ENCODE measurements around the gene TNFSF9. TPM values are rescaled to one million over a fixed set of nuclear protein-coding genes. Genes with fewer than 3 reads are reported as not detected.

The TNFSF9 gene
- total RNA-seq, 2 experiments from 2014 or later = 20.9 to 22.3 TPM

DNA sequence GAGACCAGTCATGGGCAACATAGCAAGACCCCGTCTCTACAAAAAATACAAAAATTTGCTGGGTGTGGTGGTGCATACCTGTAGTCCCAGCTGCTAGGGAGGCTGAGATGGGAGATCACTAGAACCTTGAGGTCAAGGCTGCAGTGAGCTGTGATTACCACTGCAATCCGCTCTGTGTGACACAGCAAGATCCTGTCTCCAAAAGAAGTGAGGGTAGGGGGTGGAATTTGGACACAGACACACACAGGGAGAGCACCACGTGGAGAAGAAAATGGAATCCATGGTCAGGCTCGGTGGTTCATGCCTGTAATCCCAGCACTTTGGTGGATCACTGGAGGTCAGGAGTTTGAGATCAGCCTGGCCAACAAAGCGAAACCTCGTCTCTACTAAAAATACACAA lies 8.7 kb downstream of the TNFSF9 start:
- peaks cover 42% of the 10 kb centered on the region for H3K4me1 ChIP-seq (ENCODE audit: insufficient read depth, low read length, poor library complexity, severe bottlenecking)
- H3K27ac ChIP-seq (ENCODE audit: low read depth, low read length, poor library complexity, severe bottlenecking) = no peak overlapping the region
- BruUV-seq (replicated peaks) = no TSS peak
- ChIA-PET POLR2A (interaction anchor here (1.3 to 1.6 kb wide), 2 partner anchors 10 to 38 kb away, joined by 3 read pairs; no protein-coding TSS in a partner anchor), CTCF (ENCODE audit: unreplicated experiment) (no interaction called here)
- peaks cover 41% of the 10 kb centered on the region for H3K36me3 ChIP-seq (ENCODE audit: insufficient read depth, low read length)
- H3K9me3 ChIP-seq (ENCODE audit: low read length) = peaks cover 12% of the 10 kb centered on the region; the same call in 1 of the 2 replicates
- H3K9me2 ChIP-seq (ENCODE audit: insufficient read depth, low read length) = no peaks in the 10 kb centered on the region
- no peak for DNase-seq (ENCODE audit: low spot score)
- no peak overlapping the region for H2AFZ ChIP-seq (ENCODE audit: low read length)
- peaks cover 11% of the 10 kb centered on the region; the same call in 1 of the 2 replicates for H3K79me2 ChIP-seq (ENCODE audit: insufficient read depth, low read depth, low read length)
- H3K4me3 ChIP-seq (ENCODE audit: low read depth, low read length, poor library complexity, severe bottlenecking) = no peak overlapping the region
- no peak overlapping the region for H3K4me2 ChIP-seq (ENCODE audit: low read length)
- no peaks in the 10 kb centered on the region for H4K20me1 ChIP-seq (ENCODE audit: insufficient read depth, low read length)
- intact Hi-C loops (cut with micrococcal nuclease; ENCODE audit: unreplicated experiment) = no loop called here
- no peak for TF ChIP-seq EZH2phosphoT487 (IDR thresholded peaks at IDR 0.05; ENCODE audit: borderline replicate concordance, low read depth, low read length)
- TF ChIP-seq, protein P1, sequence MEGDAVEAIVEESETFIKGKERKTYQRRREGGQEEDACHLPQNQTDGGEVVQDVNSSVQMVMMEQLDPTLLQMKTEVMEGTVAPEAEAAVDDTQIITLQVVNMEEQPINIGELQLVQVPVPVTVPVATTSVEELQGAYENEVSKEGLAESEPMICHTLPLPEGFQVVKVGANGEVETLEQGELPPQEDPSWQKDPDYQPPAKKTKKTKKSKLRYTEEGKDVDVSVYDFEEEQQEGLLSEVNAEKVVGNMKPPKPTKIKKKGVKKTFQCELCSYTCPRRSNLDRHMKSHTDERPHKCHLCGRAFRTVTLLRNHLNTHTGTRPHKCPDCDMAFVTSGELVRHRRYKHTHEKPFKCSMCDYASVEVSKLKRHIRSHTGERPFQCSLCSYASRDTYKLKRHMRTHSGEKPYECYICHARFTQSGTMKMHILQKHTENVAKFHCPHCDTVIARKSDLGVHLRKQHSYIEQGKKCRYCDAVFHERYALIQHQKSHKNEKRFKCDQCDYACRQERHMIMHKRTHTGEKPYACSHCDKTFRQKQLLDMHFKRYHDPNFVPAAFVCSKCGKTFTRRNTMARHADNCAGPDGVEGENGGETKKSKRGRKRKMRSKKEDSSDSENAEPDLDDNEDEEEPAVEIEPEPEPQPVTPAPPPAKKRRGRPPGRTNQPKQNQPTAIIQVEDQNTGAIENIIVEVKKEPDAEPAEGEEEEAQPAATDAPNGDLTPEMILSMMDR (conservative IDR thresholded peaks at IDR 0.05; ENCODE audit: low read length) = no peak

GRCh38 chr19:6540918-6541689 lies 10.3 kb downstream of the TNFSF9 start:
- intact Hi-C loops (cut with micrococcal nuclease; ENCODE audit: unreplicated experiment) = no loop called here
- peaks cover 11% of the 10 kb centered on the region; the same call in 1 of the 2 replicates for H3K79me2 ChIP-seq (ENCODE audit: insufficient read depth, low read depth, low read length)
- BruUV-seq (replicated peaks) = no TSS peak

More at GRCh38 chr19:6540918-6541689, 10.3 kb downstream of the TNFSF9 start:
- CTCF ChIA-PET (ENCODE audit: unreplicated experiment) = no interaction called here
- no peak overlapping the region for H2AFZ ChIP-seq (ENCODE audit: low read length)
- H3K4me2 ChIP-seq (ENCODE audit: low read length) = no peak overlapping the region
- peaks cover 14% of the 10 kb centered on the region; the same call in 1 of the 2 replicates for H3K9me3 ChIP-seq (ENCODE audit: low read length)
- POLR2A ChIA-PET = interaction anchor here (0.6 kb wide), 1 partner anchor 17 kb away, joined by 4 read pairs; no protein-coding TSS in a partner anchor
- H3K27ac ChIP-seq (ENCODE audit: low read depth, low read length, poor library complexity, severe bottlenecking) = no peak overlapping the region
- H3K9me2 ChIP-seq (ENCODE audit: insufficient read depth, low read length) = no peaks in the 10 kb centered on the region
- peaks cover 35% of the 10 kb centered on the region for H3K4me1 ChIP-seq (ENCODE audit: insufficient read depth, low read length, poor library complexity, severe bottlenecking)
- no peaks in the 10 kb centered on the region for H4K20me1 ChIP-seq (ENCODE audit: insufficient read depth, low read length)
- TF ChIP-seq, protein P1 (conservative IDR thresholded peaks at IDR 0.05; ENCODE audit: low read length) = no peak
- no peak for TF ChIP-seq EZH2phosphoT487 (IDR thresholded peaks at IDR 0.05; ENCODE audit: borderline replicate concordance, low read depth, low read length)
- peaks cover 29% of the 10 kb centered on the region for H3K36me3 ChIP-seq (ENCODE audit: insufficient read depth, low read length)
- H3K4me3 ChIP-seq (ENCODE audit: low read depth, low read length, poor library complexity, severe bottlenecking) = no peak overlapping the region
- DNase-seq (ENCODE audit: low spot score) = no peak
